ENCODE measurements around the gene PRKCB. TPM values are rescaled to one million over a fixed set of nuclear protein-coding genes. Genes with fewer than 3 reads are reported as not detected.

Gene PRKCB
- polyA plus RNA-seq, 1 experiment: not detected

DNA sequence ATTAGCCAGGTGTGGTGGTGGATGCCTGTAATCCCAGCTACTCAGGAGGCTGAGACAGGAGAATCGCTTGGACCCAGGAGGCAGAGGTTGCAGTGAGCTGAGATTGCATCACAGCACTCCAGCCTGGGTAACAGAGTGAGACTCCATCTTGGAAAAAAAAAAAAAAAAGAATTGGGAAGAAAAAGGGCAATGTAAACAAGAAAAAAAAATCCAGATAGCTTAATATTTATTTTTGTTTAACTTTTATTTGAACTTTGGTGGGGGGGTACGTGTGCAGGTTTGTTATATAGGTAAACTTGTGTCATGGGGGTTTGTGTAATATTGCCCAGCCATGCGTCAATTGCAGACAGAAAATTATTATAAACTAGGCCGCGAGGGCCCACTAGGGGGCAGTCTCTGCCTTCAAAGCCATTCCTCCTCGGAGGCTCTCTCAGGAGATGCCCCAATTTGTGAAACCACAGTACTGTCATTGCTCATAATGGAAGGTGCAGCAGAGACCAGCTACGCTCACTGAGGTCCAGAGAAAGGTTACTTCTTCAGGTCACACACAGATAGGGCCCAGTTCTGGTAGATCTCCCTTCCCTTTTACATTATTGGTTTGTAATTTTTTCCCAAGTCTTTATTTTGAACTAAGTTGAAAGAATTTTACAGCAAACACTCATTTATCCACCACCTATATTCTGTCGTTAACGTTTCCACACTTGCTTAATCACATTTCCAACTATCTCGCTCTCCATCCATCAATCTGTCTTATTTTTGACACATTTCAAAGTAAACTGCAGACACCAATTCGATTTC is 206.2 kb downstream of the PRKCB start:
- no peak overlapping the region for H3K27ac ChIP-seq (ENCODE audit: low read depth, low read length)
- H3K27me3 ChIP-seq (ENCODE audit: control insufficient read depth, insufficient read depth, low read length): no peaks in the 10 kb centered on the region
- no peak overlapping the region for H3K4me3 ChIP-seq (ENCODE audit: low read depth, low read length)
- DNase-seq (ENCODE audit: low read depth, low spot score): peak; percentile 11
- H3K9me3 ChIP-seq (ENCODE audit: control insufficient read depth, insufficient read depth, low read length): no peaks in the 10 kb centered on the region
- ChIA-PET POLR2A (no interaction called here), CTCF (interaction anchor here (0.5 to 6.9 kb wide), 35 partner anchors 8 to 1958 kb away, joined by 3 to 133 read pairs (median 4); no protein-coding TSS in a partner anchor)
- TF ChIP-seq CTCF (IDR thresholded peaks at IDR 0.05; ENCODE audit: low read depth, low read length): peak; percentile 78

GRCh38 chr16:24044467-24044866 is 208.7 kb downstream of the PRKCB start:
- no peak overlapping the region for H3K27ac ChIP-seq (ENCODE audit: low read depth, low read length)
- no peak for DNase-seq (ENCODE audit: low read depth, low spot score)
- no peaks in the 10 kb centered on the region for H3K9me3 ChIP-seq (ENCODE audit: control insufficient read depth, insufficient read depth, low read length)
- H3K4me3 ChIP-seq (ENCODE audit: low read depth, low read length): no peak overlapping the region
- ChIA-PET CTCF (interaction anchor here (0.7 to 6.9 kb wide), 3 partner anchors 27 to 461 kb away, joined by 3 to 133 read pairs (median 3); no protein-coding TSS in a partner anchor), POLR2A (no interaction called here)
- no peaks in the 10 kb centered on the region for H3K27me3 ChIP-seq (ENCODE audit: control insufficient read depth, insufficient read depth, low read length)
- no peak for TF ChIP-seq CTCF (IDR thresholded peaks at IDR 0.05; ENCODE audit: low read depth, low read length)

DNA sequence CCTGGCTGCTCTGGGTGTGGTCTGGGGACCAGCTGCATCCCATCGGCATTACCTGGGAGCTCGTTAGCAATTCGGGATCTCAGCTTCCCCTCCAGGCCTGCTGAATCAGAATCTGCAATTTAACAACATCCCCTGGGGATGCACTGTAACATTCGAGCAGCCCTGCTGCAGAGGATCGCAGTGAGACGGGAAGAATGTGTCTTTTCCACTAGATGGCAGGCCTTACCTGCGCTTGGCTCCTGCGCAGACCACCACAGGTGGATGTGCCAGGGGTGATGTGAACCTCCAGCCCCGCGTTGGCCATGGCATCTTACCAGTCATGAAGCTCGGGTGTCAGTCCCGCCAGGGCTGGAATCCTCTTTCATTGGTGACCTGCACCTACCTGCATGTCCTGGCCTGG is 209.9 kb downstream of the PRKCB start:
- CTCF ChIA-PET: interaction anchor here (1.4 to 6.9 kb wide), 2 partner anchors 26 to 460 kb away, joined by 3 to 133 read pairs; no protein-coding TSS in a partner anchor
- Histone ChIP-seq H3K27ac (ENCODE audit: low read depth, low read length) (no peak overlapping the region), H3K27me3 (ENCODE audit: control insufficient read depth, insufficient read depth, low read length) (no peaks in the 10 kb centered on the region), H3K4me3 (ENCODE audit: low read depth, low read length) (no peak overlapping the region), H3K9me3 (ENCODE audit: control insufficient read depth, insufficient read depth, low read length) (no peaks in the 10 kb centered on the region)
- TF ChIP-seq CTCF (IDR thresholded peaks at IDR 0.05; ENCODE audit: low read depth, low read length): no peak
- POLR2A ChIA-PET: no interaction called here
- no peak for DNase-seq (ENCODE audit: low read depth, low spot score)

DNA sequence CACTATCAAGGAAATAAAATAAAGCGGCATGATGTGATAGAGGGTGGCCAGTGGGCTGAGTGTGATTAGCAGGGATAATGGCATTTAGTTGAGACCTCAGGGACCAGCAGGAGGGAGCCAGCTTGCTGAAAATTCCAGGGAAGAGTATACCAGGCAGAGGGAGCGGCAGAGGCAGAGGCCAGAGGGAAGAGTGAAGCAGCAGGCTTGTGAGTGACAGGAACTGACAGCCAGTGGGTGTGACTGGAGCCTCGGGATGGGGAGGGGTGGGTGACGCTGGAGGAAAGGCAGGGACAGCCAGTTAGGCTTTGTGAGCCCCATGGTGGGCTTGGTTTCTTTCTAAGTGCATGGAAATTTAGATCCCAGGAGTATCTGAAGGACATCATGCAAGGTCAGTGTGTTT is 210.7 kb downstream of the PRKCB start:
- no peak for TF ChIP-seq CTCF (IDR thresholded peaks at IDR 0.05; ENCODE audit: low read depth, low read length)
- no peak overlapping the region for H3K4me3 ChIP-seq (ENCODE audit: low read depth, low read length)
- DNase-seq (ENCODE audit: low read depth, low spot score): no peak
- CTCF ChIA-PET: interaction anchor here (6.9 kb wide), 1 partner anchor 459 kb away, joined by 133 read pairs; no protein-coding TSS in a partner anchor
- POLR2A ChIA-PET: no interaction called here
- H3K9me3 ChIP-seq (ENCODE audit: control insufficient read depth, insufficient read depth, low read length): no peaks in the 10 kb centered on the region
- no peak overlapping the region for H3K27ac ChIP-seq (ENCODE audit: low read depth, low read length)
- H3K27me3 ChIP-seq (ENCODE audit: control insufficient read depth, insufficient read depth, low read length): no peaks in the 10 kb centered on the region

- Histone ChIP-seq H3K27me3 (ENCODE audit: control insufficient read depth, insufficient read depth, low read length) (no peaks in the 10 kb centered on the region), H3K4me3 (ENCODE audit: low read depth, low read length) (no peak overlapping the region), H3K27ac (ENCODE audit: low read depth, low read length) (no peak overlapping the region), H3K9me3 (ENCODE audit: control insufficient read depth, insufficient read depth, low read length) (no peaks in the 10 kb centered on the region)
- no peak for TF ChIP-seq CTCF (IDR thresholded peaks at IDR 0.05; ENCODE audit: low read depth, low read length)
- DNase-seq (ENCODE audit: low read depth, low spot score): no peak
- ChIA-PET POLR2A (no interaction called here), CTCF (no interaction called here)
Measured at GRCh38 chr16:24049113-24049512, 213.3 kb downstream of the PRKCB start.

Measured in AG04450 (cell line).